GM12878 (cell line): ENCODE measurements around the gene AEBP1. TPM values are rescaled to one million over a fixed set of nuclear protein-coding genes. Genes with fewer than 3 reads are reported as not detected.

ENCODE experiments used
- ATAC-seq: fragments of 200-7000 bp; cut with Tn5 transposase; 3 replicates; pipeline ENCODE4 v1.9.1; 2020; ENCODE audit warnings: mild to moderate bottlenecking, moderate library complexity
- BruUV-seq: library from RNA; stranded (reverse); fragments of 400-500 nt; replicated peaks from 2 replicates; lab custom pipeline; 2021; lab: Mats Ljungman, UMichigan
- CTCF ChIA-PET: fragments of 300-600 bp; sonication (Branson Sonifier 250); formaldehyde crosslinking; extraction: SDS; loops from one replicate; lab custom pipeline; 2021; ENCODE audit warnings: inconsistent platforms; lab: Yijun Ruan, JAX
- POLR2A ChIA-PET: fragments of 350-600 bp; formaldehyde crosslinking; extraction: SDS; loops from one replicate; lab custom pipeline; 2021; ENCODE audit warnings: inconsistent platforms; lab: Charles Lee
- RAD21 ChIA-PET: fragments of 300-600 bp; sonication (Branson Sonifier 250); formaldehyde crosslinking; loops from one replicate; lab custom pipeline; 2023; ENCODE audit warnings: antibody characterized with exemption; ENCODE audit not compliant: unreplicated experiment; lab: Charles Lee
- SMC1A ChIA-PET: fragments of 300-600 bp; sonication (Branson Sonifier 250); formaldehyde crosslinking; loops from one replicate; lab custom pipeline; 2023; ENCODE audit not compliant: unreplicated experiment, uncharacterized antibody; lab: Charles Lee
- DNase-seq: peaks from one replicate; pipeline ENCODE4 v3.0.0-alpha.2; 2011; ENCODE audit warnings: low read depth, low spot score
- FAIRE-seq: peaks from 3 replicates; lab custom pipeline; 2011; peaks lifted over from hg19 to GRCh38; lab: Jason Lieb, UNC
- H2AFZ ChIP-seq: 2 replicates; pipeline ENCODE4 v1.6.0; 2011; ENCODE audit warnings: low read depth, low read length, control low read depth; ENCODE audit not compliant: control insufficient read depth
- H3K27ac ChIP-seq: 2 replicates; pipeline ENCODE4 v1.5.1; 2011; ENCODE audit warnings: control low read depth; ENCODE audit not compliant: control insufficient read depth, insufficient read depth
- H3K27me3 ChIP-seq, 2 experiments: replicated peaks in 1 of 2; 2 replicates each; pipeline versions ENCODE4 v1.6.0 to v1.6.1; 2011; ENCODE audit warnings: low read length in 1 of 2; ENCODE audit not compliant: control insufficient read depth in 2 of 2, insufficient read depth in 2 of 2
- H3K36me3 ChIP-seq, 2 experiments: 2 replicates each; pipeline ENCODE4 v1.5.1; 2011; ENCODE audit warnings: low read length in 1 of 2; ENCODE audit not compliant: control insufficient read depth in 2 of 2, insufficient read depth in 2 of 2
- H3K4me1 ChIP-seq: 2 replicates; pipeline ENCODE4 v1.6.1; 2011; ENCODE audit warnings: mild to moderate bottlenecking, low read length, moderate library complexity, mixed read lengths; ENCODE audit not compliant: control insufficient read depth, insufficient read depth
- H3K4me2 ChIP-seq: 2 replicates; pipeline ENCODE4 v1.6.0; 2011; ENCODE audit warnings: control low read depth; ENCODE audit not compliant: control insufficient read depth, insufficient read depth
- H3K4me3 ChIP-seq: fragments of 200-600 bp; sonication (generic); 2 replicates; pipeline ENCODE4 v1.5.1; 2016
- H3K79me2 ChIP-seq: 2 replicates; pipeline ENCODE4 v1.6.0; 2011; ENCODE audit warnings: low read length; ENCODE audit not compliant: control insufficient read depth, insufficient read depth
- H3K9ac ChIP-seq: 2 replicates; pipeline ENCODE4 v1.8.0; 2011; ENCODE audit warnings: low read length, control low read depth, mixed read lengths; ENCODE audit not compliant: control insufficient read depth, insufficient read depth
- H3K9me3 ChIP-seq: replicated peaks from 3 replicates; pipeline ENCODE4 v1.5.1; 2011; ENCODE audit warnings: mild to moderate bottlenecking, low read length; ENCODE audit not compliant: control insufficient read depth, insufficient read depth
- H4K20me1 ChIP-seq: 2 replicates; pipeline ENCODE4 v1.6.0; 2011; ENCODE audit not compliant: control insufficient read depth, insufficient read depth
- ASH2L ChIP-seq: fragments of 300-600, 200-600 bp; sonication (generic); IDR thresholded peaks from 2 replicates; pipeline ENCODE4 v1.6.1; 2017; ENCODE audit warnings: low read depth, mild to moderate bottlenecking, borderline replicate concordance
- CHD4 ChIP-seq: fragments of 200-600 bp; sonication (generic); IDR thresholded peaks from 2 replicates; pipeline ENCODE4 v1.6.1; 2016; ENCODE audit warnings: mild to moderate bottlenecking
- CTCF ChIP-seq, 3 experiments: IDR thresholded peaks in 2 of 3; conservative IDR thresholded peaks in 1 of 3; 2 replicates each; pipeline ENCODE4 v1.5.1; 2011; ENCODE audit warnings: low read depth in 3 of 3, low read length in 3 of 3, mild to moderate bottlenecking in 3 of 3, control low read depth in 2 of 3, moderate library complexity in 2 of 3, inconsistent platforms in 1 of 3, mixed read lengths in 1 of 3; ENCODE audit not compliant: control insufficient read depth in 2 of 3, insufficient read depth in 1 of 3; ENCODE audit errors: extremely low read depth in 1 of 3
- E2F8 ChIP-seq: fragments of 450-650 bp; IDR thresholded peaks from 2 replicates; pipeline ENCODE4 v1.6.1; 2018; ENCODE audit warnings: mild to moderate bottlenecking, low read depth, moderate library complexity; ENCODE audit not compliant: partially characterized antibody
- EP300 ChIP-seq, 2 experiments: fragments of 150-350 bp in 1 of 2; IDR thresholded peaks; 2 replicates each; pipeline ENCODE4 v1.6.1; 2011 to 2012; ENCODE audit warnings: low read depth in 2 of 2, low read length in 2 of 2, borderline replicate concordance in 1 of 2, improper control_type of control experiment in 1 of 2, inconsistent platforms in 1 of 2; ENCODE audit not compliant: control insufficient read depth in 1 of 2
- FOS ChIP-seq: IDR thresholded peaks from 3 replicates; pipeline ENCODE4 v1.6.1; 2011; ENCODE audit warnings: borderline replicate concordance; ENCODE audit not compliant: insufficient read length; ENCODE audit errors: extremely low read depth
- PKNOX1 ChIP-seq: fragments of 450-650 bp; IDR thresholded peaks from 2 replicates; pipeline ENCODE4 v1.6.1; 2016; ENCODE audit warnings: mild to moderate bottlenecking
- POLR2AphosphoS5 ChIP-seq: IDR thresholded peaks from 2 replicates; pipeline ENCODE4 v1.6.1; 2011; ENCODE audit warnings: mild to moderate bottlenecking, low read length, inconsistent platforms
- SMAD1 ChIP-seq: fragments of 450-650 bp; IDR thresholded peaks from 2 replicates; pipeline ENCODE4 v1.6.1; 2018; ENCODE audit warnings: mild to moderate bottlenecking, low read depth; ENCODE audit not compliant: partially characterized antibody
- TCF12 ChIP-seq: IDR thresholded peaks from 2 replicates; pipeline ENCODE4 v1.6.1; 2011; ENCODE audit warnings: low read depth, mild to moderate bottlenecking, low read length
- ZNF274 ChIP-seq: IDR thresholded peaks from one replicate; pipeline ENCODE4 v1.8.0; 2011; ENCODE audit not compliant: insufficient read length, insufficient read depth
- WGBS: methylation state at CpG from one replicate; pipeline ENCODE4 v1.1.6; 2016; ENCODE audit warnings: low lambda C conversion rate; ENCODE audit not compliant: insufficient replicate concordance, insufficient coverage; ENCODE audit errors: missing lambda C conversion rate; 5-methylcytosine and 5-hydroxymethylcytosine counted together
- in situ Hi-C: fragments of 300-500 bp; cut with MboI; formaldehyde crosslinking; loops from 9 replicates; pipeline ENCODE4 v1.14.3; 2018; ENCODE audit warnings: mixed read lengths
- intact Hi-C: fragments of 100-400 bp; cut with micrococcal nuclease; formaldehyde crosslinking; loops from one replicate; pipeline ENCODE4 v1.14.2; 2022; ENCODE audit not compliant: unreplicated experiment
- polyA plus RNA-seq, 11 experiments: library from polyadenylated mRNA; depleted of rRNA in 4 of 11; unstranded in 6 of 11; stranded (reverse) in 5 of 11; fragments of >200 nt; fragmentation: Nextera tagmentation in 4 of 11; fragmentation: Illumina TruSeq in 1 of 11; extraction: Ambion mirVana in 4 of 11; extraction: Trizol in 1 of 11; gene quantifications; 1 replicate in 1 of 11; 2 replicates in 10 of 11; pipeline versions ENCODE4 v1.2.1 to v1.2.3, GENCODE V29; 2011 to 2016; ENCODE audit warnings: inconsistent platforms in 2 of 11, missing spikeins in 2 of 11, low read depth in 1 of 11
- total RNA-seq, 4 experiments: library from RNA; depleted of rRNA in 3 of 4; stranded (reverse); fragments of >200 nt in 3 of 4; fragmentation: Illumina TruSeq in 1 of 4; extraction: Trizol in 1 of 4; gene quantifications; 2 replicates each; pipeline versions ENCODE4 v1.2.1 to v1.2.3, GENCODE V29; 2013 to 2021
- TF ChIP-seq, protein P1 (sequence below): fragments of 450-650 bp; formaldehyde crosslinking; IDR thresholded peaks from 2 replicates; pipeline ENCODE4 v1.4.0; 2020; ENCODE audit warnings: mild to moderate bottlenecking, moderate library complexity

The AEBP1 gene
- total and polyA plus RNA-seq, 10 of the 15 experiments (the other 5 are each of a cell fraction or from before 2014, with no cell fraction given) = 0.06 to 0.23 (median 0.11) TPM; not detected in 5

- intact Hi-C loops (loop anchor here (2.0 kb wide), 1 partner anchor 115 kb away; no protein-coding TSS in a partner anchor), in situ Hi-C loops (no loop called here)
- FAIRE-seq (peak; percentile 74), ATAC-seq (peak; percentile 46), DNase-seq (no peak)
- Histone ChIP-seq H2AFZ (peak overlapping the region; percentile 12; the same call in 1 of the 2 replicates), H3K4me3 (peak overlapping the region; percentile 99), H3K9me3 (no peaks in the 10 kb centered on the region), H4K20me1 (no peaks in the 10 kb centered on the region), H3K79me2 (peaks cover 22% of the 10 kb centered on the region), H3K4me1 (peaks cover 18% of the 10 kb centered on the region), H3K9ac (peak overlapping the region; percentile 93), H3K36me3 (peaks cover 7 to 24% of the 10 kb centered on the region in 2 experiments), H3K4me2 (peak overlapping the region; percentile 25), H3K27ac (peak overlapping the region; percentile 93), H3K27me3 (no peaks in the 10 kb centered on the region)
- SMC1A ChIA-PET = interaction anchor here (0.6 to 1.7 kb wide), 15 partner anchors 9 to 247 kb away, joined by 3 to 10 read pairs (median 3); partner anchors contain the start of genes DBNL and POLD2
- RAD21 ChIA-PET = interaction anchor here (0.7 to 1.9 kb wide), 10 partner anchors 40 to 506 kb away, joined by 3 to 10 read pairs (median 4); partner anchors contain the start of gene YKT6
- CTCF ChIA-PET = interaction anchor here (0.6 to 1.6 kb wide), 6 partner anchors 16 to 717 kb away, joined by 3 to 9 read pairs (median 4); no protein-coding TSS in a partner anchor
- TSS peak; percentile 72 for BruUV-seq
- 1% methylated on average over 9 of the region's 9 CpGs for WGBS
- POLR2A ChIA-PET = interaction anchor here (0.6 to 1.9 kb wide), 16 partner anchors 9 to 952 kb away, joined by 3 to 16 read pairs (median 6); partner anchors contain the start of genes DBNL, DDX56 and YKT6
- TF ChIP-seq CTCF (IDR thresholded peaks at IDR 0.05 in 2 of 3, conservative IDR thresholded peaks at IDR 0.05 in 1 of 3; ENCODE audit: control insufficient read depth in 2 of 3, extremely low read depth in 1 of 3, insufficient read depth in 1 of 3, low read depth in 3 of 3, low read length in 3 of 3) = 0 out of 6 replicates have a peak, but pooled peaks of 1 of the 3 experiments have one; percentile 8
- TF ChIP-seq POLR2AphosphoS5 = no peak; the same call in 1 of the 2 replicates
- TF ChIP-seq FOS = no peak
- TF ChIP-seq EP300 (IDR thresholded peaks at IDR 0.05; ENCODE audit: borderline replicate concordance in 1 of 2, control insufficient read depth in 1 of 2, low read depth in 2 of 2, low read length in 2 of 2) = no peak
- TF ChIP-seq TCF12 = no peak
- TF ChIP-seq, protein P1, sequence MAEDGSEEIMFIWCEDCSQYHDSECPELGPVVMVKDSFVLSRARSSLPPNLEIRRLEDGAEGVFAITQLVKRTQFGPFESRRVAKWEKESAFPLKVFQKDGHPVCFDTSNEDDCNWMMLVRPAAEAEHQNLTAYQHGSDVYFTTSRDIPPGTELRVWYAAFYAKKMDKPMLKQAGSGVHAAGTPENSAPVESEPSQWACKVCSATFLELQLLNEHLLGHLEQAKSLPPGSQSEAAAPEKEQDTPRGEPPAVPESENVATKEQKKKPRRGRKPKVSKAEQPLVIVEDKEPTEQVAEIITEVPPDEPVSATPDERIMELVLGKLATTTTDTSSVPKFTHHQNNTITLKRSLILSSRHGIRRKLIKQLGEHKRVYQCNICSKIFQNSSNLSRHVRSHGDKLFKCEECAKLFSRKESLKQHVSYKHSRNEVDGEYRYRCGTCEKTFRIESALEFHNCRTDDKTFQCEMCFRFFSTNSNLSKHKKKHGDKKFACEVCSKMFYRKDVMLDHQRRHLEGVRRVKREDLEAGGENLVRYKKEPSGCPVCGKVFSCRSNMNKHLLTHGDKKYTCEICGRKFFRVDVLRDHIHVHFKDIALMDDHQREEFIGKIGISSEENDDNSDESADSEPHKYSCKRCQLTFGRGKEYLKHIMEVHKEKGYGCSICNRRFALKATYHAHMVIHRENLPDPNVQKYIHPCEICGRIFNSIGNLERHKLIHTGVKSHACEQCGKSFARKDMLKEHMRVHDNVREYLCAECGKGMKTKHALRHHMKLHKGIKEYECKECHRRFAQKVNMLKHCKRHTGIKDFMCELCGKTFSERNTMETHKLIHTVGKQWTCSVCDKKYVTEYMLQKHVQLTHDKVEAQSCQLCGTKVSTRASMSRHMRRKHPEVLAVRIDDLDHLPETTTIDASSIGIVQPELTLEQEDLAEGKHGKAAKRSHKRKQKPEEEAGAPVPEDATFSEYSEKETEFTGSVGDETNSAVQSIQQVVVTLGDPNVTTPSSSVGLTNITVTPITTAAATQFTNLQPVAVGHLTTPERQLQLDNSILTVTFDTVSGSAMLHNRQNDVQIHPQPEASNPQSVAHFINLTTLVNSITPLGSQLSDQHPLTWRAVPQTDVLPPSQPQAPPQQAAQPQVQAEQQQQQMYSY (CRISPR knock-in tag) = no peak
- no peak for TF ChIP-seq ASH2L
- no peak for TF ChIP-seq CHD4
- no peak for TF ChIP-seq E2F8
- no peak for TF ChIP-seq PKNOX1
- TF ChIP-seq ZNF274 = no peak
- no peak for TF ChIP-seq SMAD1
These were observed 22.8 kb upstream of the AEBP1 start for GRCh38 chr7:44081266-44081748.
